SU-DHL-6 (cell line): ENCODE measurements around the gene CLTRN.

ENCODE experiments used
- H2AFZ ChIP-seq: fragments of 200-600 bp; sonication (generic); 2 replicates; pipeline ENCODE4 v1.6.1; 2014; ENCODE audit warnings: low read depth, mild to moderate bottlenecking, moderate library complexity, mixed read lengths, antibody characterized with exemption, low read length; ENCODE audit not compliant: severe bottlenecking
- H3F3A ChIP-seq: fragments of 200-600 bp; shearing (Covaris generic); 2 replicates; pipeline ENCODE4 v1.6.0; 2016; ENCODE audit warnings: antibody characterized with exemption, mild to moderate bottlenecking; ENCODE audit not compliant: insufficient read depth
- H3K27ac ChIP-seq: fragments of 200-600 bp; sonication (generic); 2 replicates; pipeline ENCODE4 v1.5.1; 2016; ENCODE audit warnings: low read depth, mild to moderate bottlenecking, low read length, moderate library complexity, mixed read lengths
- H3K27me3 ChIP-seq: fragments of 200-600 bp; sonication (generic), shearing (Covaris generic); 2 replicates; pipeline ENCODE4 v1.6.0; 2014; ENCODE audit warnings: mild to moderate bottlenecking, low read length
- H3K36me3 ChIP-seq: fragments of 200-600 bp; sonication (generic); 2 replicates; pipeline ENCODE4 v1.6.1; 2014; ENCODE audit warnings: mild to moderate bottlenecking, low read length, mixed read lengths
- H3K4me2 ChIP-seq: fragments of 300-600, 200-600 bp; shearing (Covaris generic), sonication (generic); 2 replicates; pipeline ENCODE4 v1.6.0; 2014; ENCODE audit warnings: low read length, low read depth, mild to moderate bottlenecking; ENCODE audit not compliant: poor library complexity, severe bottlenecking
- H3K4me3 ChIP-seq: fragments of 200-600 bp; sonication (generic); 2 replicates; pipeline ENCODE4 v1.5.1; 2014; ENCODE audit warnings: antibody characterized with exemption, low read length, mild to moderate bottlenecking, mixed read lengths; ENCODE audit not compliant: insufficient read depth, poor library complexity, severe bottlenecking
- H3K79me2 ChIP-seq: fragments of 200-600 bp; sonication (generic); 2 replicates; pipeline ENCODE4 v1.6.1; 2014; ENCODE audit warnings: mild to moderate bottlenecking, low read length, moderate library complexity; ENCODE audit not compliant: insufficient read depth
- H3K9ac ChIP-seq: fragments of 200-600 bp; sonication (generic); 2 replicates; pipeline ENCODE4 v1.7.0; 2014; ENCODE audit warnings: mild to moderate bottlenecking, low read length
- H3K9me2 ChIP-seq: fragments of 200-600 bp; sonication (generic); replicated peaks from 2 replicates; pipeline ENCODE4 v1.6.1; 2014; ENCODE audit warnings: low read length; ENCODE audit not compliant: insufficient read depth
- H3K9me3 ChIP-seq: fragments of 200-600 bp; sonication (generic); 2 replicates; pipeline ENCODE4 v1.6.1; 2014; ENCODE audit warnings: low read length, mixed read lengths; ENCODE audit not compliant: insufficient read depth
- H4K20me1 ChIP-seq: fragments of 200-600 bp; sonication (generic); 2 replicates; pipeline ENCODE4 v1.6.1; 2014; ENCODE audit warnings: low read depth, mild to moderate bottlenecking, antibody characterized with exemption, low read length, moderate library complexity, mixed read lengths
- CTCF ChIP-seq: fragments of 200-600 bp; sonication (generic); IDR thresholded peaks from one replicate; pipeline ENCODE4 v1.5.1; 2017; ENCODE audit warnings: antibody characterized with exemption, mild to moderate bottlenecking, low read length, moderate library complexity; ENCODE audit not compliant: insufficient read depth, poor library complexity, severe bottlenecking
- EZH2phosphoT487 ChIP-seq: fragments of 200-600 bp; sonication (generic), shearing (Covaris generic); conservative IDR thresholded peaks from 2 replicates; pipeline ENCODE4 v1.6.1; 2018; ENCODE audit warnings: mild to moderate bottlenecking, antibody characterized with exemption, low read length, moderate library complexity, mixed read lengths

The CLTRN gene

GRCh38 chrX:15623054-15623453 lies 41.6 kb downstream of the CLTRN start:
- H3K9ac ChIP-seq: no peak overlapping the region
- no peaks in the 10 kb centered on the region for H3K27me3 ChIP-seq
- no peaks in the 10 kb centered on the region for H4K20me1 ChIP-seq
- no peaks in the 10 kb centered on the region for H3K36me3 ChIP-seq
- no peaks in the 10 kb centered on the region for H3K79me2 ChIP-seq
- no peaks in the 10 kb centered on the region for H3K9me2 ChIP-seq
- H3K4me2 ChIP-seq: no peak overlapping the region
- no peak for TF ChIP-seq CTCF
- no peak for TF ChIP-seq EZH2phosphoT487
- no peaks in the 10 kb centered on the region for H3K9me3 ChIP-seq
- no peak overlapping the region for H2AFZ ChIP-seq
- H3K27ac ChIP-seq: no peak overlapping the region
- no peak overlapping the region for H3K4me3 ChIP-seq
- no peaks in the 10 kb centered on the region for H3F3A ChIP-seq

- TF ChIP-seq EZH2phosphoT487 (no peak), CTCF (no peak)
- no peak overlapping the region for H3K9ac ChIP-seq
Measured at GRCh38 chrX:15619053-15619755, 45.4 kb downstream of the CLTRN start.

GRCh38 chrX:15617111-15617510 lies 47.5 kb downstream of the CLTRN start:
- TF ChIP-seq EZH2phosphoT487: no peak
- no peak for TF ChIP-seq CTCF
- Histone ChIP-seq H3K9ac (no peak overlapping the region), H3K27me3 (no peaks in the 10 kb centered on the region), H3K4me2 (no peak overlapping the region), H3K4me3 (no peak overlapping the region), H4K20me1 (no peaks in the 10 kb centered on the region), H3K36me3 (no peaks in the 10 kb centered on the region), H2AFZ (no peak overlapping the region), H3K9me3 (no peaks in the 10 kb centered on the region), H3K9me2 (no peaks in the 10 kb centered on the region), H3K27ac (no peak overlapping the region), H3F3A (no peaks in the 10 kb centered on the region), H3K79me2 (no peaks in the 10 kb centered on the region)

More at GRCh38 chrX:15619053-15619755, 45.4 kb downstream of the CLTRN start:
- Histone ChIP-seq H3K9me3 (no peaks in the 10 kb centered on the region), H3K27ac (no peak overlapping the region), H3K36me3 (no peaks in the 10 kb centered on the region), H3K79me2 (no peaks in the 10 kb centered on the region), H4K20me1 (no peaks in the 10 kb centered on the region), H2AFZ (no peak overlapping the region), H3K9me2 (no peaks in the 10 kb centered on the region), H3K4me3 (no peak overlapping the region), H3F3A (no peaks in the 10 kb centered on the region), H3K27me3 (no peaks in the 10 kb centered on the region), H3K4me2 (no peak overlapping the region)
